NCI-H2227 (cell line): ENCODE results near the gene CELSR2.
A peak's percentile ranks its signal among the peaks of the same experiment; 100 is the strongest.

ENCODE experiments used
- DNase-seq: peaks from one replicate; lab custom pipeline; 2025; ENCODE audit not compliant: unreplicated experiment; lab: John Stamatoyannopoulos, UW

Gene CELSR2

GRCh38 chr1:109261578-109261977 lies 12.2 kb downstream of the CELSR2 start:
- no peak for DNase-seq

DNA sequence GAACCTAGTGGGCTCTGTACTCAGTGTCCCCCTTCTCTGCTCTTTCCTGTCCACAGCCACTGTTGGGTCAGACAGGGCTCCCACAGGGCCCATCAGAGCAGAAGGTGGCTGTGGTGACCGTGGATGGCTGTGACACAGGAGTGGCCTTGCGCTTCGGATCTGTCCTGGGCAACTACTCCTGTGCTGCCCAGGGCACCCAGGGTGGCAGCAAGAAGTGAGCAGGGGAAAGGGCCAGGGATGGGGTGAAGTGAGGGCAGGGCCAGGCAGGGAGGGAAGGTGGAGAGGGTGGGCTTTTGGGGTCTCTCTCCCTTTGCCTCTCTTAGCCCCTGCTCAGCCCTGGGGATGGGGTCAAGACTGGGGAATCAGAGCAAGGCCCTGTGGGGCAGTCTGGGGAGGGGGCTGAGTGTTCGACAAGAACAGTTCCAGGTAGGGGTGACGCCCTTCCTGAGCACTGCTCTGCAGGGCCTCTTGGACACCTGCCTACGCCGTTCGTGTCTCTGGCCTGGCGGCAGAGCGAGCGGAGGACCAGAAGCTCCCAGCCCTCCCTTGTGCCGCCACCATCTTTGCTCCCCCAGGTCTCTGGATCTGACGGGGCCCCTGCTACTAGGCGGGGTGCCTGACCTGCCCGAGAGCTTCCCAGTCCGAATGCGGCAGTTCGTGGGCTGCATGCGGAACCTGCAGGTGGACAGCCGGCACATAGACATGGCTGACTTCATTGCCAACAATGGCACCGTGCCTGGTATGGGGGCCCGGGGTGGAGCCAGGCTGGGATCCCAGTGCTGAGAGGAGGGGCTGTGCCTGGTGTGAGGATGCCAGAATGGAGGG lies 13.1 kb downstream of the CELSR2 start:
- DNase-seq, result no peak

DNA sequence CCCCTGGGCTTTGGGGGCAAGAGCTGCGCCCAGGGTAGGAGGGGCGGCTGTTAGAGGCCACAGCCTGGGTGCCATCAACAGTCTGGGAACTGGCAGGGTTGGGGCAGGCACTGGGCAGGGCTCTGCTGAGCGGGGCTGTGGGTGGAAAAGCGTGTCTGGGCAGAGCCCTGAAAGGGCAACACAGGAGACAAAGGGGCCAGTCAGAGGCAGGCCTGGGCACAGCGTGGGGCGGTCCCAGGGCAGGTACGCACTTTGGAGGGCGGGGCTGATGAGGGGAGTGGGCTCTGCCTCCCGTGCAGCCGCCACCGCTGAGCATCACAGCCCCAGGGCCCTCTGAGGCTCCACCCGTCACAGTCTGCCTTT lies 13.9 kb downstream of the CELSR2 start:
- DNase-seq, result no peak

DNA sequence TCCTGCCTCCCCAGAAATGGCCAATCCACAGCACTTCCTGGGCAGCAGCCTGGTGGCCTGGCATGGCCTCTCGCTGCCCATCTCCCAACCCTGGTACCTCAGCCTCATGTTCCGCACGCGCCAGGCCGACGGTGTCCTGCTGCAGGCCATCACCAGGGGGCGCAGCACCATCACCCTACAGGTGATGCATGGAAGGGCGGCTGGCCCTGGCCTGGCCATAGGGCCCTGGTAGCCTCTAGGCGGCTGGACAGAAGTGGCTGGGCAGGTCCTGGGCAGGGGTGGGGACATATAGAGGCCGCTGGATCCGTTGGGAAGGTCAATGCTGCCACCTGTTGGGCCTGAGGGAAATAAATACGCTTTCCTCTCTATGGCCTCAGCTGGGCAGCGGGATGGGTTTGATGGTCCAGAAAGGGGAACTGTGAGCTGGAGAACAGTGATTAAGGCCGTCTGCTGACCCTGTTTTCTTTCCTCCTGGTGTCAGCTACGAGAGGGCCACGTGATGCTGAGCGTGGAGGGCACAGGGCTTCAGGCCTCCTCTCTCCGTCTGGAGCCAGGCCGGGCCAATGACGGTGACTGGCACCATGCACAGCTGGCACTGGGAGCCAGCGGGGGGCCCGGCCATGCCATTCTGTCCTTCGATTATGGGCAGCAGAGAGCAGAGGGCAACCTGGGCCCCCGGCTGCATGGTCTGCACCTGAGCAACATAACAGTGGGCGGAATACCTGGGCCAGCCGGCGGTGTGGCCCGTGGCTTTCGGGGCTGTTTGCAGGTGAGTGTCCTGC lies 14.4 kb downstream of the CELSR2 start:
- peak; percentile 65 for DNase-seq

DNA sequence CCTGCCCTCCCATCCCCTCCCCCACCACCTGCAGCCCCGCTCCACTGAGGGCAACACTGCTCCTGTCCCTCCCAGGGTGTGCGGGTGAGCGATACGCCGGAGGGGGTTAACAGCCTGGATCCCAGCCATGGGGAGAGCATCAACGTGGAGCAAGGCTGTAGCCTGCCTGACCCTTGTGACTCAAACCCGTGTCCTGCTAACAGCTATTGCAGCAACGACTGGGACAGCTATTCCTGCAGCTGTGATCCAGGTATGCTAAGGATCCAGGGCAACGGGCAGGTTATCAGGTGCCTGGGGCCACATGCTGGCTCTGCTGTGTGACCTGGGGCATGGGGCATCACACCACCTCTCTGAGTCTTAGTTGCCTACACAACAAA lies 15.0 kb downstream of the CELSR2 start:
- no peak for DNase-seq

GRCh38 chr1:109265016-109265415 lies 15.7 kb downstream of the CELSR2 start:
- no peak for DNase-seq

GRCh38 chr1:109265741-109266330 lies 16.5 kb downstream of the CELSR2 start:
- DNase-seq, result no peak

GRCh38 chr1:109266965-109267364 lies 17.6 kb downstream of the CELSR2 start:
- no peak for DNase-seq

DNA sequence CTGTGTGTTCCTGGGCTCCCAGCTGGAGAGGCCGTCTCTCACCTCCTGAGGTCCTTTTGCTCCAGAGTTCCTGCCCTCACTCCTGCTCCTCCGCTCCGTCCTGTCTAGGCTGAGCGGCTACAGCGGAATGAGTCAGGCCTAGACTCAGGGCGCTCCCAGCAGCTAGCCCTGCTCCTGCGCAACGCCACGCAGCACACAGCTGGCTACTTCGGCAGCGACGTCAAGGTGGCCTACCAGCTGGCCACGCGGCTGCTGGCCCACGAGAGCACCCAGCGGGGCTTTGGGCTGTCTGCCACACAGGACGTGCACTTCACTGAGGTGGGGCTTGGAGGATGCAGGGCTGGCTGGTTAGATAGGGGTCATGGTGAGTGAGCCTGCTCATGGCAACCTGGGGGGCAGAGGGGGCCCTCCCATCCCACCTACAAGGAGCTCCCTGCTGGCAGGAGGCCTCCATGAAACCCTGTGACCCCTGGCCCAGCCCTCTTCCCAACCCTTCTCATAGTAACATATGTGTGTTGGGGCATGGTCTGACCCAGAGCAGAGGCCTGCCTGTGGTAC lies 18.5 kb downstream of the CELSR2 start:
- DNase-seq, result no peak

DNA sequence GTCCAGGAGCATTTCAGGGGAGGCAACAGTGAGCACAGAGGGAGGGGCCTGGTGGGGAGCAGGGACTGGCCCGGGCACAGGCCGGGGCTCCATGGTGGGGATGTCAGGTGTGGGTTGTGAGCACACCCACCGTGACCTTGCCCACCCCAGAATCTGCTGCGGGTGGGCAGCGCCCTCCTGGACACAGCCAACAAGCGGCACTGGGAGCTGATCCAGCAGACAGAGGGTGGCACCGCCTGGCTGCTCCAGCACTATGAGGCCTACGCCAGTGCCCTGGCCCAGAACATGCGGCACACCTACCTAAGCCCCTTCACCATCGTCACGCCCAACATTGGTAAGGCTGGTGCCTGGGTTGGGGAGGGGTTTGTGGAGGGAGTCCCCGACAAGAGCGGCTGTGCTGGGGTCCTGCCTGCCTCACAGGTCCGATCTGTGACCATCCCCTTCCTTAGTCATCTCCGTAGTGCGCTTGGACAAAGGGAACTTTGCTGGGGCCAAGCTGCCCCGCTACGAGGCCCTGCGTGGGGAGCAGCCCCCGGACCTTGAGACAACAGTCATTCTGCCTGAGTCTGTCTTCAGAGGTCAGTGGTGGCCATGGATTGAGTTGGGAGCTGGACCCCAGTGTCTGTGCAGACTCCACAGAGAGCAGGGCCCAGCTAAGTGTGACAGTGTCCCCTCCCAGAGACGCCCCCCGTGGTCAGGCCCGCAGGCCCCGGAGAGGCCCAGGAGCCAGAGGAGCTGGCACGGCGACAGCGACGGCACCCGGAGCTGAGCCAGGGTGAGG lies 19.3 kb downstream of the CELSR2 start:
- DNase-seq, result no peak

DNA sequence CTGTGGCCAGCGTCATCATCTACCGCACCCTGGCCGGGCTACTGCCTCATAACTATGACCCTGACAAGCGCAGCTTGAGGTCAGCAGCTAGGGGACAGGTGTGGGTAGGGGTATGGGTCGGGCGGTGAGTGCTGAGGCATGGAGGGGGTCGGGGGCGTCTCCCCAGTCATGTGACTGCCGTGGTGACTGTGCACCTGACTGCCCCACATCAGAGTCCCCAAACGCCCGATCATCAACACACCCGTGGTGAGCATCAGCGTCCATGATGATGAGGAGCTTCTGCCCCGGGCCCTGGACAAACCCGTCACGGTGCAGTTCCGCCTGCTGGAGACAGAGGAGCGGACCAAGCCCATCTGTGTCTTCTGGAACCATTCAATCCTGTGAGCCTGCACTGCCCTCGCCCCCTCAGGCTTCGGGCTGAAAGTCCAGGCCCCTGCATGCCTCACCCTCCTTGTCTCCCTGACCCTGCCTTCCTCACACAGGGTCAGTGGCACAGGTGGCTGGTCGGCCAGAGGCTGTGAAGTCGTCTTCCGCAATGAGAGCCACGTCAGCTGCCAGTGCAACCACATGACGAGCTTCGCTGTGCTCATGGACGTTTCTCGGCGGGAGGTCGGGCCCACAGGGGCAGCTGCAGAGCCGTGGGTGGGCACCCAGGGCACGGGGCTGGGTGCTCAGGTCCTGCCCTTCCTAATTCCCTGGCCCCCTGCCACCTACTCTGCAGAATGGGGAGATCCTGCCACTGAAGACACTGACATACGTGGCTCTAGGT lies 20.1 kb downstream of the CELSR2 start:
- no peak for DNase-seq

- DNase-seq, result no peak
These were observed 20.8 kb downstream of the CELSR2 start for GRCh38 chr1:109269981-109270622.

DNA sequence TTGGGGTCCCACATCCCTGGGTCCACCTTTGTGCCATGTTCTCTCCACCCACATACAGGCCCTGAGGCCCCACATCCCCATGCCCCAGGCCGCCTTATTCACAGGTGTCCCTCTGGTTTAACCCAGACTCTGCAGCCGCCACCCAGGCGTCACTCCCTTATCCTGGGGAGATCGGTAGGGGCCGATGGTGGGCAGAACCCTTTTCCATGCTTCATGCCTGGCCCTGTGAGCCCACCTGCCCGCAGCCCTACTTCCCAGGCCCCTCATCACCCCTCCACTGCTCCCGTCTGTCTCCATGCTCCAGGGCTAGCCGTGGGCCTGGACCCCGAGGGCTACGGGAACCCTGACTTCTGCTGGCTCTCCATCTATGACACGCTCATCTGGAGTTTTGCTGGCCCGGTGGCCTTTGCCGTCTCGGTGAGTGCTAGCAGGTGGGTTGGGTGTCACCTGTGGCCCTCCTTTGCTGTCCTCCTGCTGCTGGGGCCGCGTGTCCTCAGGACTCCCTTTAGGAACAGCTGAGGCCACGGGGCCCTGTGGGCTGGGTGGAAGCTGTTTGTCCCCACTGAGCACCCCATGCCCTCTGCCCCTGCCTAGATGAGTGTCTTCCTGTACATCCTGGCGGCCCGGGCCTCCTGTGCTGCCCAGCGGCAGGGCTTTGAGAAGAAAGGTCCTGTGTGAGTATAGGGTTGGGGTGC lies 21.4 kb downstream of the CELSR2 start:
- no peak for DNase-seq

DNA sequence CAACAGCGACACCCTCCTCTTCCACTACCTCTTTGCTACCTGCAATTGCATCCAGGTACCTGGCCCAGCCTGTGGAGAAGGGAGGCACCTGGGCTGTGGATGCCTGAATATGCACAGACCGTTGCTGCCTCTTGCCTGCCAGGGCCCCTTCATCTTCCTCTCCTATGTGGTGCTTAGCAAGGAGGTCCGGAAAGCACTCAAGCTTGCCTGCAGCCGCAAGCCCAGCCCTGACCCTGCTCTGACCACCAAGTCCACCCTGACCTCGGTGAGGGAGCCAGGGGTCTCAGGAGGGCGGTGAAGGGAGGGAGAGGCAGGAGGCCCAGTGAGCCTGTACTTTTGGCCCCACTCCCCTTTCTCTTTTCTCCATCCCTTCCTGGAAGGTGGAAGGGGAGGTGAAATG lies 22.1 kb downstream of the CELSR2 start:
- DNase-seq, result no peak

GRCh38 chr1:109272021-109272799 lies 22.9 kb downstream of the CELSR2 start:
- DNase-seq, result no peak

GRCh38 chr1:109272831-109273547 lies 23.6 kb downstream of the CELSR2 start:
- no peak for DNase-seq

DNA sequence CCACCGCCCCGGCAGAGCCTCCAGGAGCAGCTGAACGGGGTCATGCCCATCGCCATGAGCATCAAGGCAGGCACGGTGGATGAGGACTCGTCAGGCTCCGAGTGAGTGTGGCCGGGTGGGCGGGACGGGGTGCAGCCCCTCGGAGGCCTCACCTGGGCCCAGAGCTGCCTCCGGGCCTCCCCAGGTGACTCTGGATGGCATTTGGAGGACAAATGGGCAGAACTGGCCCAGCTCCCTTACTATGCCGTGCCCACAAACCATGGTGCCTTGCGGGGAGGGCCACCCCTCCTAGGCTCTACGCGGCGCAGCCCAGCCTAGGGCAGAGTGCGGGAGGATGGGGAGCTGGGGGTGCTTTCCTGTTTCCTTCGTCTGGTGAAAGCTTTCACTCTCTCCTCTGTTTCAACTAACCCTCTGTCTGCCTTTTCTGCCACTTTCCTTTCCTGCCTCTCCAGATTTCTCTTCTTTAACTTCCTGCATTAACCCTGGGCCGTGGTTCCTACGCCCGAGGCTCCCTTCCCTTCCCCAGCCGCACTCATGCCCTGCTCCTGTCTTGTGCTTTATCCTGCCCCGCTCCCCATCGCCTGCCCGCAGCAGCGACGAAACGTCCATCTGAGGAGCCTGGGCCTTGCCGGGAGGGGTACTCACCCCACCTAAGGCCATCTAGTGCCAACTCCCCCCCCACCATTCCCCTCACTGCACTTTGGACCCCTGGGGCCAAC lies 24.4 kb downstream of the CELSR2 start:
- no peak for DNase-seq
